Midbrain (tissue), 1 donor: ENCODE measurements around the gene COPS8.

Experiments used
- DNase-seq: peaks from one replicate; lab custom pipeline; 2025; lab: John Stamatoyannopoulos, UW

The COPS8 gene

DNA sequence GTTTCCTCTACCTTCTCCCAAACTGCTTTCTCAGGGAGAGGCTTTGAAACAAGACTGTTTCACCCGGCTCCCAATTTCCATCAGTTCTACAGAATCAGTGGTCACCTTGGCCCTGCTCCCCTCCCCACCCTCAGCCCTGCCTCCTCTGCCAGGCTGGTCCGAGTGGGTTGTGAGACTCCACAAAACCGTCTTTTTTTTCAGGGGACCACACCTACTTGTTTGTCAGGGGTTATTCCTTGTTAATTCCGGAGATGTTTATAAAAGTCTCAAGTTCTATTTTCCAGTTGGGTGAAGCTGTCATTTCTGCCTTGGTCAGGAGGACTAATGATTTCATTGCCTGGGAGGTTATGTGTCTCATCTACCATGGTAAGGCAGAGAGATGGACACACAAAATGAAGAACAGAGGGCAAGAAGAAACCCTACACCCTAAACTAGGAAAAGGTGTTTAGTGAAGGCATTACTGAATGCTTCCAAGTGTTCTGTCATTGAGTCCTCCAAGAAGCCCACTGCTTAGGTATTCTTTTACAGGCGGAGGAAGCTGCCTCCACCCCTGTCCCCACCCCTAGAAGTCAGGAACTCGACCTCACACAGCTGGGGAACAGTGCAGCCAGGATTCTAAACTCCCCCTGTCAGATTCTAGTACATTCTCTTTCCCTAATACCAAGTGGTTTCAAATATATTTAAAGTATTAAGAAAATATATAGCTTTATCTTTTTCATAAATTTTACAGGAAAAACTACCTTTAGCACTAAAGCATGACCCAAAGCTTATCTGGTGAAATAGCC lies 46.3 kb downstream of the COPS8 start:
- DNase-seq = no peak

DNA sequence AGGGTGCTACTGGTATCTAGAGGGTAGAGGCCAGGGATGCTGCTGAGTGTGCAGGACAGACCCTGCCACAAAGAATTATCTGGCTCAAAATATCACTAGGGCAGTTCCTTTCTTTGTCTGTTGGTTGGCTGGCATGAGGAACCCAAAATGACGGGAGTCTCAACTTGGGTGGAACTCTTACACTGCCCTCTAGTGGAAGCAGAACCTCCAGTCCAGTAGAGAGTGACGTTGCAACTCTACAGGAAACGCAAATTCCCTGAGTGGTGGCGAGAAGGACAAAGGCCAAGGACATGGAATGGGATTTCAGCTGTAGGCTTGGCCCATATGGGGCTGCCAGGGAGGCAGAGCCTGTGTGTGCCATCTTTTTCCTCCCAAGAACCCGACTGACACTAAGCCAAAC lies 47.1 kb downstream of the COPS8 start:
- DNase-seq = no peak

DNA sequence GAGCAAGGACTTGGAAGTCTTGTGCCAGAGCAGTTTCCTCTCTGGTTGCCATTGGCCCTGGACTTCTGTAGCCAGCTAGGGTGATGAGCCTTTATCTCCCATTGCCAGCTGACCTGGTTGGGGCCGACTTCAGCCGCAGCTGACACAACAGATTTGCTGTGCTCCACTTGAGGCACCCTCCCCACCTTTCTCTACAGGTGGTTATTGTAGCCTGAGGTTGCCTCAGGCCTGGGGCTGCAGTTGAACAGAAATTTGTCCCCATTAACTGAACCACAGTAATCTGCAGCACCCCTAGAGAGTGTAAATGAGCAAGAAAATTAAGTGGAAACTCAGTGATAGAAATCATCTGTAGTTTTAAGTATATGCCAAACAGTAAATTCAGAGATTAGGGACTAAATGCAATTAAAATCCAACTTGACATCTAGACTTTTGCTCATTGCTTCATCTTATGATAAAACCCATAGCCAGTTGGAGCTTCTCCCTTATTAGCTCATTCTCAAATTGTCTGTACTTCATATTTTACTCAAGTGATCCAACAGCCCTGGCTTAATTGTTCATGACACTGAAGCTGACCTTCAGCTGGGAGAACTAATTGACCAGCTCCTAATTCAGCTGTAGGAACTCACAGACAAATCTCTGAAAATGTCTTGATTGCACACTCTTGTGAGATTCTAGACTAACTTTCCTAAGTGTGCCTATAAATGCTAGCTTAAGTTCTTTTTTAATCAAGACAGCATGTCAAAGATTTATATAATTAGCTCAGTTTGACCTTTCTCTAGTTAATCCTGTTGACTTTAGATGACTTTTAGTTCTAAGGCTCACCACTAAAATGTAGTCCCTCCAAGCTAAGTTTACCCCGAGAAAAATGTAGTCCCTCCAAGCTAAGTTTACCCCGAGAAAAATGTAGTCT lies 48.9 kb downstream of the COPS8 start:
- DNase-seq = no peak

DNA sequence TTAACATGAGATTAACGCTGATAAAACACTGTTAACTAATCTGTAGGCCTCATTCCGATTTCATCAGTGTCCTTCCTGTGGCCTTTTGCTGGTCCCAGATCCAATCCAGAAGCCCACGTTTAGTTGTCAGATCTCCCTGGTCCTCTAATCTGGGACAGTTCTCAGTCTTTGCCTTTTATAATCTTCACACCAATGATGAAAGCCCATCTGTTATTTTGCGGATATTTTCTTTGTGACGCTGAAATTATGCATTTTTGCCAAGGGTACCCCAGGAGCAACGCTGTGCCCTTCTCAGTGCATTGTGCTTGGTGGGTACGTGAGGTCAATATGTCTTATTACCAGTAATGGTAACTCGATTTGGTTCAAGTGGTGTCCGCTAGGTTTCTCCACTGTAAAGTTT lies 51.1 kb downstream of the COPS8 start:
- DNase-seq = no peak

DNA sequence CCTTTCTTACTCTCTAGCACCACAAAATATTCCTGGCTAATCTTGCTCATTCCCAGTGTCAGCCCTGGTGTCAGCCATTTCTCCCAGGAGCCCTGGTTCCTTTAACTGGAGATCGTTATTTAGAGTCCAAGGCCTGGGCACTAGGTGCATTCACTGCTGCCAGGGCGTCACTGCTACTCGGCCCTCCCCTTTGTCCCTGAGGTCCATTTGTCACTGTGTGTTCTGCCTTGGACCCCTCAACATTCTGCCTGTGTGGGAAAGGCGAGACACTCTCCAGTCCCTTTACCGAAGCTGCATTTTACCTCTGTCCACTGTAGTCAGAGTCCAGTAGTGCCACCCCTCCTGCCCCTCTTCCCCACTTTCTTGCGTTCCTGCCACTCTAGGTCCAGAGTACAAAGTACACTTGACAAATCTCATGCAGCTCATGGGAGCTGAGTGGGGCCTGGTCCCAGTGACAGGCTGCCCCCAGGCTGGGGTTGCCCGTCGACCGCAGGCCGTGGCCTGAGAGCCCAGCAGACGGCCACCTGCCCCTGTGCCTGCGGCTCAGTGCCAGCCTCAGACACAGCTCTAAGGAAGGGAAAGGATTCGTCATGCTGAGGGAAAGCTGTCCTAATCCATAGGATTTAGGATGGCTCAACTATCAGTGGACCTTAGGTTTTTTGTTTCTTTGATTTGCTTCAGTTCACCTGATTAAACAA lies 52.1 kb downstream of the COPS8 start:
- no peak for DNase-seq

DNA sequence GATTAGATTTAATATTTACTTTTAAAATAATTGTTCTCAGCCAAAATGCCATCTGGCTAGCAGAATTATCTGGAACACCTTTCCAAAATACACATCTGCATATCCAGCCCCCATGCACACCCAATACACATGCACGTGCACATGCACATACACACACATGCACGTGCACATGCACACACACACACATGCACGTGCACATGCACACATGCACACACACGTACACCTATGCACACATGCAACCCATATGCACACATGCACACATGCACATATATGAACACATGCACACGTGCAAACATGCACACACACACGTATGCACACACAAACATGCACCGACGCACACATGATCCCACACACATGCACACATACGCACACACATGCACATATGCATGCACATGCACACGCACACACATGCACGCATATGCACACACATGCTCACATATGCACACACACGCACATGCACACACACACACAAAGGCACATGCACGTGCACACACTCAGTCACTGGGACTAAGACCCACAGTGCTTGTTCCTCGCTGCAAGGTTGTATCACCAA lies 53.5 kb downstream of the COPS8 start:
- DNase-seq = no peak

DNA sequence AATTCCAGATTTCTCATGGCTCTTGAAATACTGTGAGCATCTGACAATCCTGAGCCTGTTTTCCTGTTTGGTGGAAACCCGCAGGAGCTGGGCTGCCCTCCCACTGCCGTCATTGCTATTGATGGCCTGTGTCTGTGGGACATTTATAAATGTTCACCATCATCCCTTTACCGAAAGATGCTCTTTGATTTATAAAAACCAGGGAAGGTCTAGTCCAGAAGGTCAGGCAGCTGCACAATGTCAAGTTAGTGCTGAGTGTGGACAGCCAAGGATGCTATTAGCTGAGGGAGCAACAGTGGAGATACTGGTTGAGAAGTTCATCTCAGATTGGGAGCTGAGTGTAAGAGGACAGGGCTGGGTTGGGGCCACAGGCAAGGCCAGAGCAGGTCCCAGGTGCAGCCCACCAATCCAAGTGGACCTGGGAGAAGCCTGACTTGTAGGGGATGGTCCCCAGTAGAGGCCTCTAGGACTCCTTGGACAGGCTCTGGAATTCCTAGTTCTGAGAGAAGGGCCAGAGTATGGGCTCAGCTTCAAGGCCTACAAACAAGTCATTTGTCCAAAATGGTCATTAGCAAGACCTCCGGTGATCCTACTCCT lies 55.1 kb downstream of the COPS8 start:
- no peak for DNase-seq

DNA sequence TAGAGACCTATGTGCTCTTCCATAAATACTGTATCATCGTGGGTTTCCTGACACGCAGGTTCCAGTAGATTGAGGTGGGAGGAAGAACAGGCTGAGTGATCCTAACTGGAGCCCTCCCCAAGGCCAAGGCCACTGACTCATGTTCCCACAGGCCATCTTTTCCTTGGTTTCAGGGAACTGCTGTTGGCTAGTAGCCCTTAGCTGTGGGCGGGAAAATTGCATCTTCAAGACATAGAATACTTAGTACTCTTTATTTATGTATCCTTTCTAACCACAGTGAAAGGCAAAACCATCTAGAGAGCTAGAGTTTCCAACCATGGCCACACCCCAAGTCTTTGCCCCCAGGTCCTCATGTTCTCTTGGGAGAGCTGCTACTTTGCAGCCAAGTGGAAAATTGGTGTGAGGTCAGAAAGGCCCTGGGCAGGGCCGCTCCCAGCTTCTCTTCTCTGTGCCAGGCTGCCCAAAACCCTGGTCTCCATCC lies 55.9 kb downstream of the COPS8 start:
- no peak for DNase-seq

DNA sequence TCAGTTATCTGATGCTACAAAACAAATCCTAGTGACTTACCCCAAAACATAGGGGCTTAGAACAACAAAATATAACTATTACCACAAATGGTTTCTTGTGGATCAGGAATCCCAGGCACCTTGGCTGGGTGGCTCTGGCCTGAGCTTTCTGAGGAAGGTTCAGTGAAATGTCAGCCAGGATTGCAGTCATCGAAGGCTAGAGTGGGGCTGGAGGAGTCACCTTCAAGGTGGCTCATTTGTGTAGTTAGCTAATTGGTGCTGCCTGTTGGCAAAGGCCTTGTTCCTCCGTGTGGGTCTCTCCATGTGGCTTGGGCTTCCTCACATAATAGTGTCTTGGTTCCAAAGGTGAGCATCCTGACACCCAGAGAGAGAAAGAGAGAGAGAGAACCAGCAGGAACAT lies 57.4 kb downstream of the COPS8 start:
- no peak for DNase-seq

DNA sequence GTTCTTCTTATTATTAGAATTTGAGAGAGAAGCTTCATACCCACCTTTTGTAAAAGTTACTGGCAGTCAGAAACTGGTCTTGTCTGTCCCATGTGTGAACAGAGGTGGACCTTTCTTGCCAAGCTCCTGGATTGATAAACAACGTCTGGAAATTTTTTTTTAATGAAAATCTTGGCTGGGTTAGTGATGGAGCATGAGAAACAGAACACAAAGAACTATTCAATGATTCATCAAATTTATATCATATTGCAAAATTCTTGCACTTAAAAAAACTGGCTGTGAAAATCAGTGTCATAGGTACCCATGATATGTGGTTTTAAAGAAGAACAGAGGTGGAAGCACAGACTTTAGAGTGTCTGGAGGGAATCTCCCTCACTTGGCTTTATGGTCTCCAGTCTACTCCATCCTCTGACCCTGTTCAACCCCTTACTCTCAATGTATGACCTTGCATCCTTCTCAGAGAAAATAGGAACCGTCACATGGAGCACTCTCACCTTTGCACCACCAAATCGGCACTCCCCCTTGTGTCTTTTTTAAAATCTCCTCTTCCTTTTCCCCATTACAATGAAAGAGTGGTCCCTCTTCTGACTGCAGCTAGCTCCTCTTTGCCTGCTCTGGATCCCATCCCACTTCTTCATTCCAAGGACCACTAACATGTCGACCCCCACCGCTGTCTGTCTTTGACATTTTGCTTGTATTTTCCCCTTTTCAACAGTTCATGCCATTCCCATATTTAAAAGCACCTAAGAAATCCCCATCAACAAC lies 58.2 kb downstream of the COPS8 start:
- no peak for DNase-seq

DNA sequence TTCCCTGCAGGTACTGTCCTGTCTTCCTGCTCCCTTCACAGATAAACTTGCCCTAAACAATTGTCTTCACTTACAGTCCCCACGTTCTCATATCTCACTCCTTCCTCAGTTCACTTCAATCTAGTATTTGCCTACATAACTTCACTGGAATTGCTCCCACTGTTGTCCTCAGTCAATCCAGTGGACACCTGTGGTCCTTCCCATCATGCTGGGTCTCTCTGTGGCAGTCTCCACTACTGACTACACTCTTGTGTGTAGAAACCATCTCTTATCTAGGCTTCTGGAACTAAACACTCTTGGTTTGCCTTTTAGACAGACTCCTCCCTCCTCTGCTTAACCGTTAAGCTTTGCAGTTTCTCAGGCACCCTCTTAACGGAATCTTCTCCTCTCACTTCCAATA lies 58.8 kb downstream of the COPS8 start:
- DNase-seq = no peak

DNA sequence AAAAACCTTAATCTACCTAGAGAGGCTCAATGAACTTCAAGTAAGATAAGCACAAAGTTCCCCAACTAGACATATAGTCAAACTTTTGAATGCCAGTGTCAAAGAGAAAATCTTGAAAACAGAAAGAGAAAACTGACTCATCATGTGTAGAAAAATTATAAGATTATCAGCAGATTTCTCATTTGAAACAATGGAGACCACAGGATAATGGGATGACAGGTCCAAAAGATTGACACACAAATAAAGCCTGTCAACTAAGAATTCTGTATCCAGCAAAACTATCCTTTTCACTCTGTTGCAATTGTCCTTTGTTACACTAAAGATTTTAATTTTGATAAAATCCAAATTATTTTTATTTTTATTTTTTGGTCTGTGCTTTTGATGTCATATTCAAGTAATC lies 61.6 kb downstream of the COPS8 start:
- DNase-seq = no peak

DNA sequence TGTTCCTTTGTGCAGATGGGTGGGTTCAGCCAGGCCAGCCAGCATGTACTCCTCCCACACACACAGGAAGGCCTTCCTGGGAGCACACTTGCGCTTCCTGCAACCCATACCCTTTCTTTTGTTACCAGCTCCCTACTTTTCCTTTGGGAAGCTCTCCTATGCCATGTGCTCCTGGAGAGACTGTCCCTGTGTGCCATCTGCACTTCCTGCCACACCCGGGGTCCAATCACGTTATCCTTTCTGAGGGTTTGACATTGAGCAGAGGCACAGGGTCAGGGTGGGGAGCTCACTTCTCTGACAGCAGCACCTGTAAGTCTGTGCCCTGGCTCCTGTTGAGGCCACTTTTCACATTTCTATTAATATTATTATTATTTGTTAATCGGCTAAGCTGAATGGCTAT lies 62.9 kb downstream of the COPS8 start:
- no peak for DNase-seq

DNA sequence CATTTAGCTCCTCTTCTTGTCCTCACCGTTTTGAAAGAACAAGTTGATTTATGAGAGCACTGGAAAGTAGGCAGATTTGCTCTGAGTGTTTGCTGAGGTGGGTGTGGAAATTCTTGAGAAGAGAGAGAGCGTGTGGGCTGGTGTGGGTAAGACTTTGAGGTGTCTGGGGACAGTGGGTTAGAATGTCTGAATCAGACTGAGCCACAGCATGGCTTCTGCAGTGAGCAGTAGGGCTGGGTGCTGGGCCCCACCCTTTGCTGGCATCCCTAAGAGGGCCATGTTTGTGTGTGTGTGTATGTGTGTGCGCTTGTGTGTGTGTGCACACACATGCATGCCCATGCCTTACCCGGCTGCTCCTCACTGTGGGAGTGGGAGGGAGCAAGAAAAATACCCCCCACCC lies 63.7 kb downstream of the COPS8 start:
- no peak for DNase-seq
